ENCODE data around the gene AGAP1. TPM values are rescaled to one million over a fixed set of nuclear protein-coding genes. Genes with fewer than 3 reads are reported as not detected.

Gene AGAP1
- total RNA-seq, 4 donors from 2014 or later = 13.7 to 18.5 (median 17.1) TPM

DNA sequence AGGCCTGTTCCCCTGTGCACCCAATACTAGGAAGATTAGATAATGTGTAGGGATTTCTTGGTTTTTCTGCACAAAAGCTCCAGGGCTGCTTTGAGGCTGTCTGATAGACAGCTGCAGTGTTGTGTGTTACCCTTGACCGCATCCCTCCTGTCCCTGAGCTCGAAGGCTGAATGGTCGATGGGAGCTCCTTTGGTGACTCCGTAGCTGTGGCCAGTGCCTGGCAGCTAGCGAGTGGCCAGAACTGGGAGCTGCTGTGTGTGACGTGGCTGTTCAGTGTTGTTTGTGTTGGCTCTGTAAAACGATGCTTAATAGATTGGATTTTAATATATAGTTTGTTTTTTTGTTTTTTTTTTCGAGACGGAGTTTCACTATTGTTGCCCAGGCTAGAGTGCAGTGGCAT is 170.0 kb downstream of the AGAP1 start:
- 70 to 77% methylated on average over 9 of the region's 9 CpGs for WGBS, 2 donors
- TF ChIP-seq, protein P1, sequence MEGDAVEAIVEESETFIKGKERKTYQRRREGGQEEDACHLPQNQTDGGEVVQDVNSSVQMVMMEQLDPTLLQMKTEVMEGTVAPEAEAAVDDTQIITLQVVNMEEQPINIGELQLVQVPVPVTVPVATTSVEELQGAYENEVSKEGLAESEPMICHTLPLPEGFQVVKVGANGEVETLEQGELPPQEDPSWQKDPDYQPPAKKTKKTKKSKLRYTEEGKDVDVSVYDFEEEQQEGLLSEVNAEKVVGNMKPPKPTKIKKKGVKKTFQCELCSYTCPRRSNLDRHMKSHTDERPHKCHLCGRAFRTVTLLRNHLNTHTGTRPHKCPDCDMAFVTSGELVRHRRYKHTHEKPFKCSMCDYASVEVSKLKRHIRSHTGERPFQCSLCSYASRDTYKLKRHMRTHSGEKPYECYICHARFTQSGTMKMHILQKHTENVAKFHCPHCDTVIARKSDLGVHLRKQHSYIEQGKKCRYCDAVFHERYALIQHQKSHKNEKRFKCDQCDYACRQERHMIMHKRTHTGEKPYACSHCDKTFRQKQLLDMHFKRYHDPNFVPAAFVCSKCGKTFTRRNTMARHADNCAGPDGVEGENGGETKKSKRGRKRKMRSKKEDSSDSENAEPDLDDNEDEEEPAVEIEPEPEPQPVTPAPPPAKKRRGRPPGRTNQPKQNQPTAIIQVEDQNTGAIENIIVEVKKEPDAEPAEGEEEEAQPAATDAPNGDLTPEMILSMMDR (IDR thresholded peaks at IDR 0.05) = no peak
- TF ChIP-seq POLR2A (IDR thresholded peaks at IDR 0.05) = no peak
- intact Hi-C loops (cut with DNase I; ENCODE audit: low total_unique reads) = no loop called here

GRCh38 chr2:235665661-235666212 is 171.9 kb downstream of the AGAP1 start:
- H3K4me3 ChIP-seq (ENCODE audit: low read depth, poor library complexity, severe bottlenecking) = no peak overlapping the region
- intact Hi-C loops (cut with DNase I; ENCODE audit: low total_unique reads) = no loop called here
- peak in 1 of 2 donors; percentile 64 for DNase-seq (ENCODE audit: low spot score in 2 of 2)
- TF ChIP-seq, protein P1 (IDR thresholded peaks at IDR 0.05) = no peak
- no peak for TF ChIP-seq POLR2A (IDR thresholded peaks at IDR 0.05)
- 8 to 9% methylated on average over 13 of the region's 13 CpGs for WGBS, 2 donors

More for the DNA sequence above, 170.0 kb downstream of the AGAP1 start:
- no peak overlapping the region for H3K4me3 ChIP-seq (ENCODE audit: low read depth, poor library complexity, severe bottlenecking)
- DNase-seq (ENCODE audit: low spot score in 2 of 2) = peak in 1 of 2 donors; percentile 23

- intact Hi-C loops (cut with DNase I; ENCODE audit: low total_unique reads) = no loop called here
- DNase-seq (ENCODE audit: low spot score in 2 of 2) = peak in 1 of 2 donors; percentile 78
These were observed 172.5 kb downstream of the AGAP1 start for GRCh38 chr2:235666213-235666781.

GRCh38 chr2:235668782-235669181 is 174.9 kb downstream of the AGAP1 start:
- peak in 1 of 2 donors; percentile 40 for DNase-seq (ENCODE audit: low spot score in 2 of 2)
- intact Hi-C loops (cut with DNase I; ENCODE audit: low total_unique reads) = no loop called here
- WGBS, 2 donors = 91 to 93% methylated on average over 4 of the region's 4 CpGs
- H3K4me3 ChIP-seq (ENCODE audit: low read depth, poor library complexity, severe bottlenecking) = no peak overlapping the region
- TF ChIP-seq, protein P1 (IDR thresholded peaks at IDR 0.05) = no peak
- no peak for TF ChIP-seq POLR2A (IDR thresholded peaks at IDR 0.05)

More at GRCh38 chr2:235666213-235666781, 172.5 kb downstream of the AGAP1 start:
- no peak overlapping the region for H3K4me3 ChIP-seq (ENCODE audit: low read depth, poor library complexity, severe bottlenecking)
- TF ChIP-seq POLR2A (IDR thresholded peaks at IDR 0.05) = no peak
- TF ChIP-seq, protein P1 (IDR thresholded peaks at IDR 0.05) = no peak
- WGBS, 2 donors = 1 to 2% methylated on average over 4 of the region's 4 CpGs

DNA sequence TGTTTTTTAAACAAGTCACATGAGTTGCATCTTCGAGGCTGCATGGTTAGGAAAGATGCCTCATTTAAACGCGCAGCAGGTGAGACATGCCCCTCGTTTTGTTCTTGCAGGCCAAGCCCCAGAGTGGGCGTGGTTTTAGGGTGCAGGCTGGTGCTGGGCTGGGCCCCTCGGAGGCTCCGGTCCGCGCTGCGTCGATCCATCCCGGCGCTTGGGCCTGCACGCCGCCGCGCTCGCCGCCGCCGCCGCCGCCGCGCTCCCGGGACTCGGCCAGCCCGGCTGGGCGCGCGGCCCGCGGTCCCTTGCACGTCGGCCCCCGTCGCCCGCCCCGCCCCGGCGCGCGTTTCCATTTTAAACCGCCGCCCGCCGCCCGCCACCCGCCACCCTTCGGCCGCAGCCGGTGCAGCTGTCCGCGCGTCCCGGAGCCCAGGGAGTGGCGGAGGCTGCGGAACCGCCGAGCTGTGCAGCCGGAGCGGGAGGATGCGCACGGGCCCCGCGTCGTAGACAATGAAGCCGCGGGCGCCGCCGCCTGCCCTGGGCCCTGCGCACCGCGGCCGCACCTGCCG is 175.5 kb downstream of the AGAP1 start:
- H3K4me3 ChIP-seq (ENCODE audit: low read depth, poor library complexity, severe bottlenecking) = peak overlapping the region; percentile 20
- intact Hi-C loops (cut with DNase I; ENCODE audit: low total_unique reads) = no loop called here
- WGBS, 2 donors = 0 to 1% methylated on average over 14 to 16 of the region's 77 CpGs
- TF ChIP-seq, protein P1 (IDR thresholded peaks at IDR 0.05) = no peak
- no peak for TF ChIP-seq POLR2A (IDR thresholded peaks at IDR 0.05)
- DNase-seq (ENCODE audit: low spot score in 2 of 2) = peak in 1 of 2 donors; percentile 91
